HG03460 (cell line): ENCODE results near the gene ZNF778.

Experiments
- ATAC-seq: cut with Tn5 transposase; IDR thresholded peaks from one replicate; pipeline ENCODE4 v1.9.1; 2021; ENCODE audit not compliant: unreplicated experiment

ZNF778 gene

DNA sequence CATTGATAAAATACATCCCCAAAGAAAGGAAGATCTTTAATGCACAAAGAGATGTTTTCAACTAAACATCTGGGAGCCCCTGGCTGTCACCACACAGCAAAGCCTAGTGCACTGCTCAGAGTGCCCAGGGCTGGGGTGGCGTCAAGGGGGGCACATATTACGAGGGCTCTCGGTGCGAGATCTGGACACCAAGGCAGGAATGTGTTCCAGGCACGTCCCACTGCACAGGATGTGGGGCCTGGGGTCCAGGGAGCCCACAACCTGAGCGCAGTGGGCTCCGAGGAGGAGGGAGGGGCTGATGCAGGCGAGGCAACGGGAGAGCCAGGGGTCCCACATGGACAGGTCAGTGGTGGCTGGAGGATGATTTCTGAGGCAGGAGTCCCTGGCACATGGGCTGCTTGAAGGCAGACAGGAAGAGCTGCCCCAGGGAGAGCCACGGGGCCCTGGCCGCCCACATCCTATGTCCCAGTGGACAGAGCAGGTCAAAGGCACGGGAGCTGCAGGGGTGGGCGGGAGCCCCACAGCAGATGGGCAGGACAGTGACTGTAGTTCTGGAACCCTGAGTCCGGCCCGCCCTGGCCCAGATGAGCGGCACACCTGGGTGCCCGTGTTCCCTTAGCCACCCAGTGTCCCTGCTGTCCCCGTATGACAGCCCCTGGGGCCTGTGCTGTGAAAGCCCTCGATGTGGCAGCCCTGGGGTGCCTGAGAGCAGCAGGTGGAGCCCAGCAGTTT is 56.4 kb downstream of the ZNF778 start:
- no peak for ATAC-seq

DNA sequence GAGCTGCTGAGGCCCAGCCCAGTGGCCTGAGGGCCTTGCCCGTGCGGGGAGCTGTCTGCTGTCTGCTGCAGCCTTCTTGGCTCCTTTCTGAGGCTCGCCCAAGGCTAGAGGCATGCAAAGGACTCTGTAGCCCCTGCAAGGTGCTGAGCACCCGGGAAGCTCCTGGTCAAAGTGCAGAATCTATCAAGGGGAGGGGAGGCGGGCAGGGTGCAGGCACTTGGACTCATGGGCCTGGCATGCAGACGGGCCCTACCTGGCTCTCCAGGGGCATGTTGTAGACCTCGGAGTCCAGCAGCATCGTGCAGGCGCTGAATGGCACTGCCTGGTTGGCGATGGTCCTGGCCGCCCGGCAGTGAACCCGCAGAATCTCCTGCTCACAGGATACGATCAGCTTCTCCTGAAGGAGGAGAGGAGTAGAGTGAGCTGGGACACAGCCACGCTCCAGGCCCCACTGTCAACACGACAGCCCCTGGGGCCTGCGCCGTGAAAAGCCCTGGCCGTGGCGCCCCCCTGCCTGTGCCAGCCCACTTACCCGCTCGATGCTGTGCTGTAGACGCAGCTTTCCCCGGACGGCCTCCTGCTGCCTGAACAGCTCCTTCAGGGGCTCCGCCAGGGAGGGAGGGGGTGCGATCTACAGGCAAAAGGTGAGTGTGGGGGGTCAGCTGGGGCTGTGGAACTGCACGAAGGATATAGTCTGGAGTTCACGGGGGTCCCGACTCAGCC is 57.2 kb downstream of the ZNF778 start:
- ATAC-seq, result no peak

DNA sequence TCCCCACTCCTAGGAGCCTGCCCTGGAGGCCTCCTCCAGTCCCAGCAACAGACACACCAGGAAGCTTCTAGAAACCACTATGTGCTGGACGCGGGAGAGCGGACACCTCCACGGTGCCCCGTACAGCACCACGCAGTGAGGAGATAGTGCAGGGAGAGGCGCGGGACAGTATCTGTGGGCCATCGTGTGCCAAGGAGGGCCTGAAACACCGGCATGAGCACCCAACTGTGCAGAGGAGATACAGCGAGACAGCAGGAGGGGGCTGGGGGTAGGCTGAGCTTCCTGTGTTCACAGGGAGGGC is 57.7 kb downstream of the ZNF778 start:
- ATAC-seq, result no peak

- ATAC-seq, result no peak
These were observed 58.6 kb downstream of the ZNF778 start for GRCh38 chr16:89275837-89276720.

DNA sequence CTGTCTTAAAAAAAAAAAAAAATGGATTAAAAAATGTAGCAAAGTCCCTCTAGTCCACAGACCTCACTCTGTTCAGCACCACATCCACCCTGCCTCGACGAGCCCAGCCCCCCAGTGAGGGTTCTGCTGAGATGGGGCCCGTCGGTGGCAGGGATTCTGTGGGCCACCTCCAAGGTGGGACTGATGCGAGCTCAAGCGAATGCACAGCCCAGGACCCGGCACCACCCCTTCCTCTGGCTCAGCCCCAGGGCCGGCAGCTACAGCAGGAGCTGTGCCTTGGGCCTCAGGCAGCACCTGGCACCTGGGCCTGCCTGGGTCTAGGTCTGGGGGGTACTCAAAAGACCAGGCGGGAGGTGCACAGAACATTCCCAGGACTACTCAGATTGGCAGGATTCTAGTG is 59.5 kb downstream of the ZNF778 start:
- no peak for ATAC-seq

DNA sequence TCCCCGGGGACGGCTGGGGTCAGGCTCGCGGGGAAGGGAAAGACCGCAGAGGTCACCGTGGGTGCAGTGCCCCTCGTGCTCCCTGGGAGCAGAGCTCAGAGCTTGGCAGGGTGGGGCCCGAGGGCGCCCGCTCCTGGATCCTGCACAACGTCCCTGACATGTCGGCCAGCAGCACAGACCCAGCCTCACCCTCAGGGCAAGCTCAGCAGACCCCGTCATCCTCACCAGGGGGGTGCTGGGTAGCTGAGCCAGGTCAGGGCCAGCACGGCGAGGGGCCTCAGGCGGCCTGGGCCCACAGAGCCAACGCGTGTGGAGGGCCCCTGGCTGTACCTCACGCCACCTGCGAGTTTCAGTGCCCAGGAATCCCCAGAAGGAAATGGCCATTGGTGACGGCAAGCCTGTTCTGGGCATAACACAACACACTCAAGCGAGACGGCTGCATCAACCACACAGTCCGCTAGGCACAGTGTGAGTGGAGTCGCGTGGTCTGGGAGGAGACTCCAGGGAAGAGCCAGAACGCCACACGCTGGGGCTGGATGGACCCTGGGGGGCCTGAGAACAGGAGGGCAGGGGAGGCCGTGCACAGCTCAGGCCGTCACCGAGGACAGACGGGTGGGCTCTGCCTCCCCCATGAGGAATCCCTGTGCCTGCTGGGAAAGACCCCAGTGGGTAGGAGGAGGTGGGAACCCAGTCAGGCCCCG is 60.3 kb downstream of the ZNF778 start:
- ATAC-seq, result no peak

DNA sequence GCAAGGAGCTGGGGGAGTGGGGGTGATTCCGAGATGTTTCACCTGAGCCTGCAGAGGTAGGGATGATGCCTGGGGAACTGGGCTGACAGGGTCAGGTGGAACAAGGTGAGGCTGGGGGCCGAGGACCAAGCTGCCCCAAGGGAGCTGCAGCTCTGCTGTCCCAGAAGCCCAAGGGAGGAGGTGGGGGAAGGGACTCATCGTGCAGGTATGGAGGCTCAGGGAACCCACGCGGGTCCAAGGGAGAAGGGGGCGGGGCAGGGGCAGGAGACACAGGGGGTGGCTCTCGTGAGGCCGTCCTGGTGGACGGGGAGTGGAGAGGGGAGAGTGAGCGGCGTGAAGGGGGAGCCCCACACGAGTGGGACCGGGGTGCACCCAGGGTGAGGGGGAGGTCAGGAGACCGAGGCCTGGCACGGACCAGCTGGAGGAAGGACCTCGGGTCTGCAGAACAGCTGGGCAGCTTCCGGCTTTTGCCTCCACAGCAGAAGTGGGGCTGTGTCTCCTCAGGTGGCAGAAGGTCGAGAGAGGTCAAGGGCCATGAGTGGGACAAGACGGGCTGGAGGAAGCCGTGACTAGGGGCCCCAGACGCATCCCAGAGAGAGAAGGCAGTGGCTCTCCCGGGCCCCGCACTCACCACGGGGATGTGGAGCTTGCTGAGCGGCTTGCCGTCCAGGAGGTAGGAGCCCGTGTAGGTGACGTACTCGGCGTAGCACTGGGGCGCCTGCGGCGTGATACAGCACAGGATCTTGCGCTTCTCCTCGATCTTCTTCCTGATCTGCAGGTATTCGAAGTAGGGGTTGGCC is 61.1 kb downstream of the ZNF778 start:
- no peak for ATAC-seq

GRCh38 chr16:89279666-89280481 is 62.4 kb downstream of the ZNF778 start:
- ATAC-seq, result no peak

DNA sequence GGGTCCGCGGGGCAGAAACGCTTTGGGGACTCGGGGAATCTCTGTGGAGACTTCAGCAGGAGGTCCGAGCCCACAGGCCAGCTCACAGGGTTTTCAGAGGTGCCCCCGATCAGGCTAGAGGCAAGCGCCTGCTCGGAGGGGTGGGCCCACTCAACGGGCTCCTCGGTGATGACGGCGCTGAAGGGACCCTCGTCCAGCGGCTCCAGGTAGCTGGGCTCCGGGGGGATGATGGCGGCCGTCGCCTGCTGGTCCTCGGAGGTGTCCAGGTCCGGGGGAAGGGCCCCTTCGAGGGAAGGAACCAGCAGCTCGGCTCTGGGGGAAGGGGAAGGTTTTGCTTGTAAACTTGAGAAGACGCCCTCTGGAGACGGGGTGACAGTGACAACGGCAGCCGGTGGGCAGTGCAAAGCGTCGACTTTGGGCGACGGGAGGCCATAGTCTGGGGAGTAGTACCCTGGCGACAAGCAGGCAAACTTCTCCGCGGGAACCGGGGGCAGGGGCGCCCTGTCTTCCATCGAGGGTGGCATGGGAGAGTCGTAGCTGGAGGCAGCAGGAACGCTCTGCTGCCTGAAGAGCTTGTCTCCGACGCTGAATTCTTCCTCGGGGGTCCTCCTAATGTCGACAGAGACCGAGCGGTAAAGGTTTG is 63.2 kb downstream of the ZNF778 start:
- ATAC-seq, result no peak

- no peak for ATAC-seq
These were observed 63.7 kb downstream of the ZNF778 start for GRCh38 chr16:89281189-89281577.

DNA sequence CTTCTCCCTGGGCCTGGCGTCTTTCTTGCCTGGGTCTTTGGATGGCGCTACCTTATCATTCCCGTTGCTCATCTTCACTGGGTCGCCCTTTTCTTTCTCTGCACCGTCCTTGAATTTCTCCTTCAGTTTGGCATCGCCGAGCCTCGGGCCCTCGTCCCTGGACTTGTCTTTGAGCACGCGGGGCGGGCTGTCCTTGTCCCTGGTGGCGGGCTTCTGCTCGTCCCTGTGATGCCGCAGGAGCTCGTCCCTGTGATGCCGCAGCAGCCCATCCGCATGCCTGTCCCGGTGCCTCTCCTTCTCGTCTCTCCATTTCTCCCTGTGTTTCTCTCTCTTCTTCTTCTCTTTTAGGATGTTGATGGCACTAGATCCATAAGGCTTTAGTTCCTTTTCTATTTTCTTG is 64.3 kb downstream of the ZNF778 start:
- no peak for ATAC-seq

- no peak for ATAC-seq
These were observed 65.0 kb downstream of the ZNF778 start for GRCh38 chr16:89282523-89282922.

DNA sequence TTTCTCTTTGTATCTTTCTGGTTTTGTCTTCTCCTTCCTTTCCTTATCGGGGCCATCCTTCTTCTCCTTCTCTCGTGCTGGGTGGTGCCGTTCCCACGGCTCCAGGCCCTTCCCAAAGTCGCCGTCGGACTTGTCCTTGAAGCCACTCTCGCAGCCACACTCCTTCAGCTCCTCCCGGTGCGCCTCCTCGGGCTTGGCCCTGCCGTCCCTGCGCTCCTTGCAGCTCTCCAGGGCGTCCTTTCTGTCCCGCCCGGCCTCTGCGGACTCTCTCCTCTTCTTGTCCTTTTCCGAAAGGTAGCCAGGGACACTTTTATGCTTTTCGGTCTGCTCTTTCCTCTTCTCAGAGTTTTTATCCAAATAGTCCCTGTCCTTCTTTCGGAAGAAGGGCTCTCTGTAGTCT is 65.9 kb downstream of the ZNF778 start:
- ATAC-seq, result no peak

GRCh38 chr16:89285381-89285780 is 67.9 kb downstream of the ZNF778 start:
- no peak for ATAC-seq

DNA sequence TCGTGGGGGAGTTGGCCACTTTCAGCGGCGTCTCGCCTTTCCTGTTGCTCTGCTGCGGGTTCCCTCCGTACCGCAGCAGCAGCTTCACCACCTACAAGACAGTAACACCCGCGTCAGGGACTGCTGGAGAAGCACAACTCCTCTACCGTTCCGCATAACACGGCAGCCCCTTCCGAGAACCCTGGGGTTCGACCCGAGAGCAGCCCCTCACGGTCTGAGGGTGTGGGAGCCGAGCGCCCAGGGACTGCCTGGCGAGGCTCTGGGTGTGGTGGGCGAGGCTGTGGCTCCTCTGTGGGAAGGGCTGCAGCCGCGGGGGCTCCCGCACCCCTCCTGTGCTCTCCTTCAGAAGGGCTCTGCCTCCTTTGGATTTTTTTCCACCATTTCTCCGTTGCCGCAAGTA is 68.6 kb downstream of the ZNF778 start:
- no peak for ATAC-seq
